Karpas-422 (cell line): Measurements from ENCODE around the gene KLHL35. TPM values are rescaled to one million over a fixed set of nuclear protein-coding genes. Genes with fewer than 3 reads are reported as not detected.
"Not testable (repeated sequence)": the region's sequence is repeated elsewhere in the genome, so short reads cannot be mapped to it uniquely, and the experiment has no call there.

ENCODE experiments used
- DNase-seq: peaks from one replicate; pipeline ENCODE4 v3.0.0-alpha.2; 2015
- H2AFZ ChIP-seq: fragments of 200-600 bp; sonication (generic); 2 replicates; pipeline ENCODE4 v1.6.1; 2014; ENCODE audit warnings: antibody characterized with exemption, low read length, mixed read lengths
- H3K27ac ChIP-seq: fragments of 200-600 bp; sonication (generic); 2 replicates; pipeline ENCODE4 v1.5.1; 2014; ENCODE audit warnings: mild to moderate bottlenecking, low read length, moderate library complexity
- H3K27me3 ChIP-seq: fragments of 200-600 bp; sonication (generic); 2 replicates; pipeline ENCODE4 v1.6.1; 2014; ENCODE audit warnings: low read length, mixed read lengths
- H3K36me3 ChIP-seq: fragments of 200-600 bp; sonication (generic); 2 replicates; pipeline ENCODE4 v1.6.1; 2014; ENCODE audit warnings: low read length, mixed read lengths; ENCODE audit not compliant: insufficient read depth
- H3K4me1 ChIP-seq: fragments of 200-600 bp; sonication (generic); 2 replicates; pipeline ENCODE4 v1.6.1; 2014; ENCODE audit warnings: mild to moderate bottlenecking, low read length, mixed read lengths
- H3K4me2 ChIP-seq: fragments of 200-600 bp; sonication (generic); 2 replicates; pipeline ENCODE4 v1.6.1; 2014; ENCODE audit warnings: low read length, low read depth, mild to moderate bottlenecking; ENCODE audit not compliant: poor library complexity, severe bottlenecking
- H3K4me3 ChIP-seq: fragments of 200-600 bp; sonication (generic); 2 replicates; pipeline ENCODE4 v1.5.1; 2014; ENCODE audit warnings: mild to moderate bottlenecking, antibody characterized with exemption, low read length, mixed read lengths
- H3K79me2 ChIP-seq: fragments of 200-600 bp; sonication (generic); 2 replicates; pipeline ENCODE4 v1.6.1; 2014; ENCODE audit warnings: mild to moderate bottlenecking, low read length, mixed read lengths
- H3K9ac ChIP-seq: fragments of 200-600 bp; sonication (generic); 2 replicates; pipeline ENCODE4 v1.6.0; 2014; ENCODE audit warnings: low read length
- H3K9me2 ChIP-seq: fragments of 200-600 bp; sonication (generic), shearing (Covaris generic); replicated peaks from 2 replicates; pipeline ENCODE4 v1.6.0; 2014; ENCODE audit warnings: mild to moderate bottlenecking, low read length, moderate library complexity; ENCODE audit not compliant: insufficient read depth
- H3K9me3 ChIP-seq: fragments of 300-700, 200-600 bp; sonication (generic); 2 replicates; pipeline ENCODE4 v1.6.1; 2014; ENCODE audit warnings: low read length, mixed read lengths
- H4K20me1 ChIP-seq: fragments of 200-600 bp; sonication (generic); 2 replicates; pipeline ENCODE4 v1.6.1; 2014; ENCODE audit warnings: mild to moderate bottlenecking, antibody characterized with exemption, low read length, low read depth; ENCODE audit not compliant: insufficient read depth
- total RNA-seq: library from RNA; depleted of rRNA; stranded (reverse); fragments of >200 nt; shearing (Covaris generic); gene quantifications from 2 replicates; pipeline ENCODE4 v1.2.3, GENCODE V29; 2014; ENCODE audit warnings: low replicate concordance

Gene KLHL35
- total RNA-seq, 1 experiment from 2014 or later: 1.3 TPM

DNA sequence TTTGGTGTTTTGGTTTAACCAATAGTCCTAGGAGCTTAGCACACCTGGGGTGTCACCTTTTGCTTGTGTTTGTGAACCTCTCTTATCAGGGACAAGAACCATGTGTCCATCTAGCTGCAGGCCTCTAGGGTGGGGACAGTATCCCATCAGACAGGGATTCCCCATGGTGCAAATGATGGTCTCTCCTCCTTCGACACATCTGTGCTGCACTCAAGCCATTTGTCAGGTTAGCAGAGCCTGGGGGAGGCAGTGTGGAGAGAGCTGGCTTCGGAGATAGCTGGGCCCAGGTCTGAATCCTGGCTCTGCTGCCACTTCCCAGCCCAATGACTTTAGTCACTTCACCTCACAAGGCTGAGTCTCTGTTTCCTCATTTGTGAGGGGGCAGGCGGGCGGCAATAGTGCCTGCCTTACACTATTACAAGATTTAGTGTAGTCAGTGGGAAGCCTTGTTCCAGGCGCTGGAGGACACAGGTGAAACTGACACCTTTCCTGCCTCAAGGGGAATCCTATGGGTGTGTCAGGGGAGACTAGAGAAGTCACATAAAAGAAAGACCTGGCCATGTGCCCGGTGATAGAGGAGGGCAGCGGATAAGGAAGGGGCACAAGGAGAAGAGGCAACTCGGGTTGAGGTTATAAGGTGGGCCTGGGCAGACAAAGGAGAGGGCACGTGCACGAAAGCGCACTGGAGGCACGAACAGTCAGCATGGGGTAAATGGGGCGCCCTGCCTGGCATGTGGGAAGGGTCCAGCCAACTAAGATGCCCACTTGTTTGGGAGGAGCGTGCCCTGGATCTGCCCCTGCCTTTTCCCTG is 12.6 kb downstream of the KLHL35 start:
- Histone ChIP-seq H3K9me3 (no peaks in the 10 kb centered on the region), H3K79me2 (no peaks in the 10 kb centered on the region), H3K27me3 (no peaks in the 10 kb centered on the region), H3K4me3 (no peak overlapping the region), H2AFZ (no peak overlapping the region), H3K4me1 (no peaks in the 10 kb centered on the region), H3K9me2 (no peaks in the 10 kb centered on the region), H3K4me2 (no peak overlapping the region), H3K9ac (no peak overlapping the region), H3K27ac (no peak overlapping the region), H4K20me1 (no peaks in the 10 kb centered on the region), H3K36me3 (peaks cover 3% of the 10 kb centered on the region)
- DNase-seq: no peak

DNA sequence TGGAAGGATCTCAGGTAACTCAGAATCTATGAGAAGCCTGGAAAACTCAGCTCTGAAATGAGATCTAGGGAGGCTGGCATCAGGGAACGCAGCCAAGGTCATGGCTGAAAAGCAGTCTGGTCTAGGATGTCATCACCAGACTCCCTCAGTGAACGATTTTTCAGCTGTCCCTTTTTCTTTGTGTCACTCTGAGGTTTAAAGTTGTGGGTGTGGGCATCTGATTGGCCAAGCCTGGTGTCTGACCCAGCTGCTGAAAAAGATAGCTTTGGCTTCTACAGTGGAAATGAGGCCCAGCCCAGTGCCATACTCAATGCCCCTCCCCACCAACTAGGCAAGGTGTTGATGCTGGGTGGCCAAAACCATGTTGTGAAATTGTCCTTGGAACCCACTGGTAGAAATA is 19.1 kb downstream of the KLHL35 start:
- no peak overlapping the region for H3K27ac ChIP-seq
- H3K4me2 ChIP-seq: no peak overlapping the region
- no peaks in the 10 kb centered on the region for H4K20me1 ChIP-seq
- DNase-seq: no peak
- no peaks in the 10 kb centered on the region for H3K27me3 ChIP-seq
- no peaks in the 10 kb centered on the region for H3K9me2 ChIP-seq
- no peaks in the 10 kb centered on the region for H3K79me2 ChIP-seq
- H3K9me3 ChIP-seq: no peaks in the 10 kb centered on the region
- H3K9ac ChIP-seq: no peak overlapping the region
- peaks cover 3% of the 10 kb centered on the region for H3K36me3 ChIP-seq
- no peaks in the 10 kb centered on the region for H3K4me1 ChIP-seq
- H2AFZ ChIP-seq: no peak overlapping the region
- no peak overlapping the region for H3K4me3 ChIP-seq

DNA sequence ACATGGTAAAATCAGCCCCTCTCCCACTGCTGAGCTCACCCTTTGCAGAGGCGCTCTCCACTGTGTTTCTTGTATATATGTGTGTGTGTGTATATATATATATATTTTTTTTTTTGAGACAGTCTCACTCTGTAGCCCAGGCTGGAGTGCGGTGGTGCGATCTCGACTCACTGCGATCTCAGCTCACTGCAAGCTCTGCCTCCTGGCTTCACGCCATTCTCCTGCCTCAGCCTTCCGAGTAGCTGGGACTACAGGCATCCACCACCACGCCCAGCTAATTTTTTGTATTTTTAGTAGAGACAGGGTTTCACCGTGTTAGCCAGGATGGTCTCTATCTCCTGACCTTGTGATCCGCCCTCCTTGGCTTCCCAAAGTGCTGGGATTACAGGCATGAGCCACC is 19.9 kb downstream of the KLHL35 start:
- not testable (repeated sequence) for H3K27ac ChIP-seq, H2AFZ ChIP-seq

DNA sequence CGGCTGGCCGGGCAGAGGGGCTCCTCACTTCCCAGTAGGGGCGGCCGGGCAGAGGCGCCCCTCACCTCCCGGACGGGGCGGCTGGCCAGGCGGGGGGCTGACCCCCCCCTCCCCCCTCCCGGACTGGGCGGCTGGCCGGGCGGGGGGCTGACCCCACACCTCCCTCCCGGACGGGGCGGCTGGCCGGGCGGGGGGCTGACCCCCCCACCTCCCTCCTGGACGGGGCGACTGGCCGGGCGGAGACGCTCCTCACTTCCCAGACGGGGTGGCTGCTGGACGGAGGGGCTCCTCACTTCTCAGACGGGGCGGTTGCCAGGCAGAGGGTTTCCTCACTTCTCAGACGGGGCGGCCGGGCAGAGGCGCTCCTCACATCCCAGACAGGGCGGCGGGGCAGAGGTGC is 23.0 kb downstream of the KLHL35 start:
- DNase-seq, H3K79me2 ChIP-seq, H3K4me3 ChIP-seq, H3K4me1 ChIP-seq, H3K9me2 ChIP-seq, H2AFZ ChIP-seq, H3K27me3 ChIP-seq, H3K27ac ChIP-seq, H3K9ac ChIP-seq, H3K9me3 ChIP-seq, H3K4me2 ChIP-seq: not testable (repeated sequence)
- Histone ChIP-seq H4K20me1 (peaks cover 22% of the 10 kb centered on the region), H3K36me3 (peaks cover 32% of the 10 kb centered on the region)

More for the DNA sequence above, 19.9 kb downstream of the KLHL35 start:
- H3K9ac ChIP-seq, DNase-seq, H4K20me1 ChIP-seq, H3K4me2 ChIP-seq, H3K79me2 ChIP-seq, H3K9me2 ChIP-seq, H3K27me3 ChIP-seq, H3K4me3 ChIP-seq, H3K4me1 ChIP-seq, H3K9me3 ChIP-seq: not testable (repeated sequence)
- peaks cover 11% of the 10 kb centered on the region for H3K36me3 ChIP-seq

DNA sequence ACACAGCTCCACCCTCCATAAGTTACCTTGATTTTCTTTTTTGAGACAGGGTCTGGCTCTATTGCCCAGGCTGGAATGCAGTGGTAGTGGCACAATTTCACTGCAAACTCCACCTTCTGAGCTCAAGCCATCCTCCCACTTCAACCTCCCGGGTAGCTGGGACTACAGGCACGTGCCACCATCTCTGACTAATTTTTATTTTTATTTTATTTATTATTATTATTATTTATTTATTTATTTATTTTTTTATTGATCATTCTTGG is 24.1 kb downstream of the KLHL35 start:
- Histone ChIP-seq H3K4me2 (no peak overlapping the region), H3K9me3 (no peaks in the 10 kb centered on the region), H4K20me1 (peaks cover 27% of the 10 kb centered on the region), H3K27me3 (no peaks in the 10 kb centered on the region), H3K4me1 (peaks cover 2% of the 10 kb centered on the region; the same call in 1 of the 2 replicates), H3K4me3 (no peak overlapping the region), H3K27ac (no peak overlapping the region), H2AFZ (no peak overlapping the region), H3K9ac (no peak overlapping the region), H3K79me2 (peaks cover 12% of the 10 kb centered on the region), H3K36me3 (peaks cover 40% of the 10 kb centered on the region), H3K9me2 (no peaks in the 10 kb centered on the region)
- no peak for DNase-seq

DNA sequence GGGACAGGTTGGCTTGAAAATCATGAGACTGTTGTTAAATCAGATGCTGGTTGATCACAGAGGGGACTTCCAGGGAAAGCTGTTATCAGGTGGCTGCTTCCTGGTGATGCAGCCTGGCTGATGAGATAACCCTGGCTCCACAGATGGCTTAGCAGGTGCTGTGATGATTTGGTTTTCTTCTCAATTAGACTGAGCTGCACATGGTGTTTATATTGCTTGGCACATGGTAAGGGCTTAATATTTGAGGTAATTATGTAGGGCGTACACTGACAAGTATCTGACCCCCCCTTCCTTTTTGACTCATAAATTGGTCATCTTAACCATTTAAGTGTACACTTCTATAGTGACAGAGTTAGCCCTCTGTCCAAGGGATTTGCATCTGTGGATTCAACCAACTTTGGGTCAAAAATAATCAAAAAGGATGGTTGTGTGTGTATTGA is 26.6 kb downstream of the KLHL35 start:
- no peaks in the 10 kb centered on the region for H3K27me3 ChIP-seq
- H3K4me1 ChIP-seq: peaks cover 22% of the 10 kb centered on the region
- no peak overlapping the region for H3K4me3 ChIP-seq
- H3K36me3 ChIP-seq: peaks cover 63% of the 10 kb centered on the region
- no peaks in the 10 kb centered on the region for H3K9me3 ChIP-seq
- no peak overlapping the region for H3K4me2 ChIP-seq
- 0 out of 2 replicates have a peak overlapping the region, but pooled peaks have one; percentile 13 for H3K27ac ChIP-seq
- peaks cover 37% of the 10 kb centered on the region for H3K79me2 ChIP-seq
- no peaks in the 10 kb centered on the region for H3K9me2 ChIP-seq
- H4K20me1 ChIP-seq: peaks cover 53% of the 10 kb centered on the region
- DNase-seq: no peak
- no peak overlapping the region for H2AFZ ChIP-seq
- H3K9ac ChIP-seq: no peak overlapping the region

DNA sequence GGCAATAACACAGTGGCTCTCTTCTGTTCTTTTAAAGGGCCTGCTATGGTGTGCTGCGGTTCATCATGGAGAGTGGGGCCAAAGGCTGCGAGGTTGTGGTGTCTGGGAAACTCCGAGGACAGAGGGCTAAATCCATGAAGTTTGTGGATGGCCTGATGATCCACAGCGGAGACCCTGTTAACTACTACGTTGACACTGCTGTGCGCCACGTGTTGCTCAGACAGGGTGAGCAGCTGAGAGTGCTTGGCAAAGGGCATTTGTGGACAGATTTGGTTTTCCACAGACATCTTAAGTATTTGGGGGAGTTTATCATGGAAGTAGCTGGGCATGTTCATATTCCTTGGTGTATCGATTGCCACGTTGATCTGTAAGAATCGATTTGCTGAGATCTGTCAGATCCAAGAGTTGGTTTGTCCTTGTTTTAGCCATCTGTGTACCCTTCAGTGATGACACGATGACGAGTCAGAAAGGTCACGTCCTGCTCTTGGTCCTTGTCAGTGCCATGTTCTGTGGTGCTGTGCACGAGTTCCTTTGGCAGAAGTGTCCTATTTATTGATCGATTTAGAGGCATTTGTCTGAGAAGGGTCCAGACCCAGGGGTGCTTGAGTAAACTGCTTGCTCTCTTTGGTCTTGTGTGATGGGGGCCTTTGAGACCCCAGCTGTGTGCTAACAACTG is 28.9 kb downstream of the KLHL35 start:
- DNase-seq: no peak
- H3K4me1 ChIP-seq: peaks cover 32% of the 10 kb centered on the region
- peaks cover 58% of the 10 kb centered on the region for H3K79me2 ChIP-seq
- no peak overlapping the region for H3K27ac ChIP-seq
- no peaks in the 10 kb centered on the region for H3K9me3 ChIP-seq
- H3K36me3 ChIP-seq: peaks cover 80% of the 10 kb centered on the region
- no peak overlapping the region for H2AFZ ChIP-seq
- H3K27me3 ChIP-seq: no peaks in the 10 kb centered on the region
- H3K4me2 ChIP-seq: no peak overlapping the region
- no peak overlapping the region for H3K4me3 ChIP-seq
- no peak overlapping the region for H3K9ac ChIP-seq
- no peaks in the 10 kb centered on the region for H3K9me2 ChIP-seq
- H4K20me1 ChIP-seq: peaks cover 71% of the 10 kb centered on the region

DNA sequence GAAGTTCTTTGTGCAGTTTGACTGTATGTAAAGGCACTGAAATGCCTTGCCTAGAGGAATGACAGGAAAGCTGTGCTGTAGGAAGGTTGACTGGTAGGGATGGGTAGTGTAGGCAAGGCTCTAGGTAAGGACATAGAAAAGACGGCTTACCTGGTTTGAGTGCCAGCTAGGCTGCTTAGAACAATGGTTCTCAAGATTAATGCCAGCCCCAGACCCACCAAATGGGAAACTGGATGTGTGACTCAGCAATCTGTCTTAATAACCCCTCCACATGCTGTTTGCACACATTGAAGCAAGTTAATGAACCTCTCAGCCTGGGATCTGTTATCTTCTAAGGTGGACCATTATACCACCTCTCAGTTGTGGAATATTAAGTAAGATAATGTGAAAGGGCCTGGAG is 30.0 kb downstream of the KLHL35 start:
- Histone ChIP-seq H3K9me3 (no peaks in the 10 kb centered on the region), H3K4me1 (peaks cover 34% of the 10 kb centered on the region), H3K79me2 (peaks cover 56% of the 10 kb centered on the region), H3K27me3 (no peaks in the 10 kb centered on the region), H3K4me3 (no peak overlapping the region), H4K20me1 (peaks cover 67% of the 10 kb centered on the region), H3K9ac (no peak overlapping the region), H2AFZ (no peak overlapping the region), H3K9me2 (no peaks in the 10 kb centered on the region), H3K36me3 (peaks cover 71% of the 10 kb centered on the region), H3K4me2 (no peak overlapping the region), H3K27ac (no peak overlapping the region)
- no peak for DNase-seq
